Hepatocyte (in vitro differentiated cells): ENCODE results near the gene ASB2.

Experiments
- EZH2 ChIP-seq: fragments of 200-600 bp; sonication (generic); IDR thresholded peaks from 2 replicates; pipeline ENCODE4 v1.6.1; 2016; ENCODE audit warnings: antibody characterized with exemption, mild to moderate bottlenecking, borderline replicate concordance
- EZH2phosphoT487 ChIP-seq: fragments of 200-600 bp; sonication (generic); IDR thresholded peaks from one replicate; pipeline ENCODE4 v1.6.1; 2018; ENCODE audit warnings: antibody characterized with exemption, mild to moderate bottlenecking, low read depth, moderate library complexity; ENCODE audit not compliant: unreplicated experiment, severe bottlenecking
- TF ChIP-seq, protein P1 (sequence below): fragments of 200-600 bp; sonication (generic); IDR thresholded peaks from 2 replicates; pipeline ENCODE4 v1.5.1; 2016; ENCODE audit warnings: antibody characterized with exemption, mild to moderate bottlenecking; ENCODE audit not compliant: poor library complexity

DNA sequence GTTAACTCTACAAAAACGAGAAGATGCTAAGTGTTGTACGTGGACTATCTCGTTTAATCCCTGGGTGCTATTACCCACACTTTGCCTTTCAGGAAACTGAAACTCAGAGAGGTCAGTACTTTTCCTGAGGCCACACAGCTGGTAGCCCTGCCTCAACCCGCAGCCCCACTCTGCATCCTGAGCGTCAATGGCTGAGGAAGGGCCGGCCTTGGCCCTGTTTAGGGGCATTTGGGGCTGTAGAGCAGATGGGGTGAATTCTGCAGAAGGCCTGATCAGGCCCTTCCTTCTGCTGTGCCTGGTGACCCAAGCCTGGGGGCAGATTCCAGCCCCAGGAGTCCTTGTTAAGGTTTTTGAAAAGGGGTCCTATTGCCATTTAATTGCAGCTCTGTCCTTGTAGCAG lies 17.0 kb upstream of the ASB2 start:
- TF ChIP-seq, protein P1, sequence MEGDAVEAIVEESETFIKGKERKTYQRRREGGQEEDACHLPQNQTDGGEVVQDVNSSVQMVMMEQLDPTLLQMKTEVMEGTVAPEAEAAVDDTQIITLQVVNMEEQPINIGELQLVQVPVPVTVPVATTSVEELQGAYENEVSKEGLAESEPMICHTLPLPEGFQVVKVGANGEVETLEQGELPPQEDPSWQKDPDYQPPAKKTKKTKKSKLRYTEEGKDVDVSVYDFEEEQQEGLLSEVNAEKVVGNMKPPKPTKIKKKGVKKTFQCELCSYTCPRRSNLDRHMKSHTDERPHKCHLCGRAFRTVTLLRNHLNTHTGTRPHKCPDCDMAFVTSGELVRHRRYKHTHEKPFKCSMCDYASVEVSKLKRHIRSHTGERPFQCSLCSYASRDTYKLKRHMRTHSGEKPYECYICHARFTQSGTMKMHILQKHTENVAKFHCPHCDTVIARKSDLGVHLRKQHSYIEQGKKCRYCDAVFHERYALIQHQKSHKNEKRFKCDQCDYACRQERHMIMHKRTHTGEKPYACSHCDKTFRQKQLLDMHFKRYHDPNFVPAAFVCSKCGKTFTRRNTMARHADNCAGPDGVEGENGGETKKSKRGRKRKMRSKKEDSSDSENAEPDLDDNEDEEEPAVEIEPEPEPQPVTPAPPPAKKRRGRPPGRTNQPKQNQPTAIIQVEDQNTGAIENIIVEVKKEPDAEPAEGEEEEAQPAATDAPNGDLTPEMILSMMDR = no peak
- TF ChIP-seq EZH2phosphoT487 (no peak), EZH2 (no peak)
